NCI-H1105 (cell line): ENCODE data around the gene ABI1.
"Not testable (repeated sequence)": the region's sequence is repeated elsewhere in the genome, so short reads cannot be mapped to it uniquely, and the experiment has no call there.

ENCODE experiments used
- DNase-seq: peaks from one replicate; lab custom pipeline; 2025; lab: John Stamatoyannopoulos, UW

The ABI1 gene

GRCh38 chr10:26860443-26861204 is at the start of gene ABI1:
TSS of gene ABI1 (minus strand) at chr10:26860958. CDS start at chr10:26860863, 95 bp downstream.
- DNase-seq: peak; percentile 92

GRCh38 chr10:26909753-26910152 is 49.0 kb upstream of the ABI1 start:
- no peak for DNase-seq

DNA sequence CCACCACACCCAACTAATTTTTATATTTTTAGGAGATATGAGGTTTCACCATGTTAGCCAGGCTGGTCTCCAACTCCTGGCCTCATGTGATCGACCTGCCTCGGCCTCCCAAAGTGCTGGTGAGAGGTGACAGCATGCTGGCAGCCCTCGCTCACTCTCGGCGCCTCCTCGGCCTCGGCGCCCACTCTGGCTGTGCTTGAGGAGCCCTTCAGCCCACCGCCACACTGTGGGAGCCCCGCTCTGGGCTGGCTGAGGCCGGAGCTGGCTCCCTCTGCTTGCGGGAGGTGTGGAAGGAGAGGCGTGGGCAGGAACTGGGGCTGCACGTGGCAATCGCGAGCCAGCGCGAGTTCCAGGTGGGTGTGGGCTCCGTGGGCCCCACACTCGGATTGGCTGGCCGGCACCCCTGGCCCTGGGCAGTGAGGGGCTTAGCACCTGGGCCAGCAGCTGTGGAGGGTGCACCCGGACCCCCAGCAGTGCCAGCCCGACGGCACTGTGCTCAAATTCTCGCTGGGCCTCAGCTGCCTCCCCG is 44.6 kb upstream of the ABI1 start:
- DNase-seq: not testable (repeated sequence)

DNA sequence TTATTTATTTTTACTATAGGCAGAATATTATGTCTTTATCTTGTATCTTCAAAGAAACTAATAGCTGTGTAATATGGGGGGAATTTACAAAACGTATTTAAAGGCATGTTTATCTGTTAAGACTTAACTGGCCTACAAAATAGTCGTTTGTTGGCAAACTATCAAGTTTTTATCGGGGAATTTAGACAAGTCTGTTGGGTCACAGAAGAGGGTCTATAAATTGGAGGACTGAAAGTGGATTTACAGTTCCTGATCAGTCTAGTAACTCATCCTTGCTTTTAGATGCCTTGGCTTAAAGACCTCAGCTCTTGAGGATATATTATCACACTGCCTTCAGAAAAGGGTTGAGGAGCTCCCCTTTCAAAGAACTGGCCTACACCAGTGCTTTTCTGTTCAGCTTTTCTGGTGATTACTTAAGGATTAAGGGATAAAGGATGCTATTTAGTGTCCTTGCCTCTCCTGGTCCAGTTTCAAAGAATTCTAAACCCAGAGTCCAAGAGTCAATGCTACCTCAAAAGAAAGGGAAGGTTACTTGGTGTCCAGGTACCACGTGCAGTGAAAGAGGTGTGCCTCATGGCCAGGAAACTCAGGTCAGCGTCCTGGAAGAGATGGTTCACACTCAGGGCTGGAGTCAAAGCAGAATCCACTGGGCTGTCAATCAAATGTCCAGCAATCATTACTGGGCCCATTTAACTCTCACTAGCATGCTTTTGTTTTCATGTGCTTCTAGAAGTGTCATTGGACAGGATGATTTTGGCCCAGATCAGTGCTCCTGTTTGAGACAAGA is 42.9 kb upstream of the ABI1 start:
- no peak for DNase-seq

DNA sequence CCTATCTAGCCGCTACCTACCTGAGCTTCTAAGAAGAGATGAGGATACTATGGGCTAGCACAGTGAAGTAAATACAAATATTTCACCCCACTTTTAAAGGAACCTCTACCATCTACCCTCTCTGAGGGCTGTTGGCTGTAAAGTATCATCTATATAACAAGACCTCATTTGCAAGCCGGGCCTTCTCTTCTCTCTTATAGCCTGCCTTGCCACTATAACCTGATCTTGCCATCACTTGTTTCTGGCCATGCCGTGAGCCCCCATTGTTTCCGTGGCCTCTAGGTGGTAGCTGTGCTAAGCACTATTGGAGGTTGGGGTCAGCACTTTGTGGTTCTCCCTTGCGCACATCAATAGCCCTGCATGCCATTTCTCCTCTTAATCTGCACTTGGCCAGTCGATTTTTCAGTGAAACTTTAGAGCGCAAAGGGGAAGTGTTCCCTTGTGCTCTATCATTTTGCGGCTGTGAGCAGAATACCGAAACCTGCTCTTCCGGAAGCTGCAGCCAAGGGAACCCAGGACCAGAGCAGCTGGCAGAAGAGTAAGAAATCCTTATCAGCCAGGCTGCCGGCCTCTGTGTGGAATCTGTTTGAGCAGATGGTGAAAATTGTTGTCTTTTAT is 31.7 kb upstream of the ABI1 start:
- DNase-seq: not testable (repeated sequence)

- no peak for DNase-seq
Measured at GRCh38 chr10:26890956-26891355, 30.2 kb upstream of the ABI1 start.

GRCh38 chr10:26887611-26888215 is 27.0 kb upstream of the ABI1 start:
- no peak for DNase-seq

DNA sequence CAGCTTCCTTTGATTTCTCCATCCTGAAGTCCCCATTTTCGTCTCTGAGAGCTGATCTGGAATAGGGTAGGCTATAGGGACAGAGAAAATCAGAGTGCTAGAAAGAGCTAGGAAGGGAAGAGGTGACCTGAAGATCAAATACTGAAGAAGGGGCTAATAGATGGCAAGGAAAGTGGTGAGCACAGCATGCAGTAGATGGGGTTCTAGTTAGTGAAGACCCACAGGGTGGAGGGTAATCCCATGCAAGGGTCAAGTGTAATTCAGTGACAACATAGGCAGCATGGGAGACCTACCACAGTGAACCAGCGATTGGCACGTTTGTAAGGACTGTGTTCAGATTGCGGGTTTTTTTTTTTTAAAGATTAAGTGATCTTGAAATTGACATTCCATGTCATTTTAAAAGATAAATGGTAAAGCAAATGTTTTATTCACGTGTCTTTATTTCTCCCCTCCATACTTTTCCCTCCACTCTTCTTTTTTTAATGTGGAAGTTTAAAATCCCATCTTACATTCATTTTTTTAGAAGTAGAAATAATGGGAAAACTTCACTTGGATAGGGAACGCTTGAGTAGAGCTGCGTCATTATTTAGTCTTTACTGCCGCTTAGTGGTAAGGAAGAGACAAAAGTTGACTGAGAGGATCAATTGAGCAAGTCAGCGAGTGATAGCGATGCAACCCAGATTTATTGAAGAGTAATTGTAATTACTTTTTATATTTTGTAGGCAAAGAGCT is 21.0 kb upstream of the ABI1 start:
- DNase-seq: peak; percentile 12

GRCh38 chr10:26879744-26880143 is 19.0 kb upstream of the ABI1 start:
- peak; percentile 49 for DNase-seq

DNA sequence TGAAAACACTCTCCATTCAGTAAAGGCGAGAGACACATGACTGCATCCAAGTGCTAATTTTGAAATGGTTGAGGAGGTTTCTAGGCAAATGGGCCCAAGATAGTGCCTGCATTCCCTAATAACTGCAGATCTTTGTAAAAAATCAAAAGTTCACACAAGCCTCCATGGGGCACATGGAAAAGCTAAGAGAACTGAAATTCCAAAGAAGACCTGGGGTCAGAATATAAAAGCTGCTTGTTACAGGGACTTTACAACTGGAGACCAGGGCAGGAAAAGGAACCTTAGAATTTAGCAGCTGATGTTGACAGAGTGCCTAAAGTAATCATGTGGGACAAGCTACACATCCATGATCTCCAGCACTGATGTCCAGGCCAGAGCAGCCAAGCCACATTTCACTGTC is 10.0 kb upstream of the ABI1 start:
- no peak for DNase-seq

DNA sequence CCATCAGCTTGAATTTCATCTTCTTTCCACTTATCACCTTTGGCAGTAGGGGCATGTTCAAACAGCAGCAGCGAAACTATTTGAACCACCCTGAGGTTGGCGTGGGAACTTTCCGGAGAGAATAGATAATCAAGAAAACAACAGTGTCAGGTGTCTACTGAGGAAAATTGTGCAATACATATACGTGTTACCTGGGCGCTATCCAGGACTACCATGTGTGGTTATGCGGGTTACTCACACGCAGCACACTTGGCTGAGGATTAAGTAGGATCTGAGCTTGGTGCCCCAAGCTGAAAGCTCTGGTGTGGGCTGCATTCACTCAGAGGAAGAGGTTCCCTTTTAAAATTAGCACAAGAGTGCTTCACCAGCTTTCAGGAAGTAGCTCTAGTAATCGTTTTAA is 8.8 kb upstream of the ABI1 start:
- no peak for DNase-seq

- no peak for DNase-seq
Measured at GRCh38 chr10:26863351-26864076, 2.8 kb upstream of the ABI1 start.

GRCh38 chr10:26861205-26861998 is 644 bp upstream of the ABI1 start:
- no peak for DNase-seq

DNA sequence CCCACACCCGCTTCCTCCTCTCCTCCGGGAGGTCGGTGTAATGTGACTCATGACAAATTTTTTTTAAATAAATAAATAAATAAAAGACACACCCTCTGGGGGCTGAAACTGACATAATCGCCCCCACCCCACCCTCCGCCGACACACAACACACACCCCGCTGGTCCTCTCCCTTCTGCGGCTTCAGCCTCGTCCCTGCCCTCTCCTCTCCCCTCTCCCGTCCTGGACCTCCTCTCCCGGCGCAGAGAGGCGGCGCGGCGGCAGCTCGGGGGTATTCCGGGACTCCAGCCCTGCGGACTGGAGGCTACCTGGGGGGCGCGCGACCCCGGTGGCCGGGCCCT is 686 bp downstream of the ABI1 start:
- no peak for DNase-seq

GRCh38 chr10:26859241-26860101 is 1.3 kb downstream of the ABI1 start:
- no peak for DNase-seq

DNA sequence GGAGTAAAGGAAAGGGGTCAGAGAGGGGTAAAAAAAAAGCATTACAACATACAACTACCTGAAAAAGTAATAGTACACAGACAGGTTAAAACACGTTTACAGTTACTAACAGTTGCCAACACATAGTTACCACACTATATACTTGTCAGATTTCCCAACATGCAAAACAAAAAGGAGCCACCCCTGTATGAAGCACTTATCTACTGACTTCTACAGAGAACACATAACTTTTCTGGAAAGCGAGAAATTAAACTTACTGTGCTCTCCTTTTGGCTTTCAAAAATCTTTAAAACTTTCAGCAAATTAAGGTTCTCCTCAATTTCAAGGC is 2.1 kb downstream of the ABI1 start:
- DNase-seq: no peak

DNA sequence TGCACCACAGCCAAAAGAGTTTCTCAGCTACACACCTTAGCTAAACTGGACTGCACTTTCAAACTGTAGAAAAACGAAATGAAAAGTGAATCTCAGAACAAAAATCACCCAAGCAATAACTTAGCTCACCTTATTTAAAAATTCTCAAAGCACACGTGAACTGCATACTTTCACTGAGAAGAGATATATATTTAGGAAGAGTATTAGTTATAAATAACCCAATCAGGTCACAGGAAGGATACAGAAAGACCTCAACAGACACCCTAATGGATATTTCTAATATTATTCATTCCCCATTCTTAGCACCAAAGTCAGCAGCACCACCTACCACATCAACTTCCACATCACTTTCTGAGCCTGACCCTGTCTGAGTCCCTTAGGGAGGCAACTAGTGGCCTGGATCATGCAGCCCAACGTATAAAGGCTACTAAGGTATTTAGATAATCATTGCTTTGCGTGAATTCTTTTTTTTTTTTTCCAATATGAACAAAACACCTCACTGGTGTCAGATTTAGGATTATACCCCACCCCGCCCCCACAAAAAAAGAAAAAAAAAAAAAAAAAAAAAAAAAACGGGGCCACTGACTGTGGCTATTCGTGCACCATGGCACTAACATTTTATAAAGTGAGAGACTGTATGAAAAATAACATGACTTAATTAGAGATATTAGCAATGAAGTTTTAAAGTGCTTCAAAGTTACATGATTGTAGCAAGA is 2.6 kb downstream of the ABI1 start:
- no peak for DNase-seq

DNA sequence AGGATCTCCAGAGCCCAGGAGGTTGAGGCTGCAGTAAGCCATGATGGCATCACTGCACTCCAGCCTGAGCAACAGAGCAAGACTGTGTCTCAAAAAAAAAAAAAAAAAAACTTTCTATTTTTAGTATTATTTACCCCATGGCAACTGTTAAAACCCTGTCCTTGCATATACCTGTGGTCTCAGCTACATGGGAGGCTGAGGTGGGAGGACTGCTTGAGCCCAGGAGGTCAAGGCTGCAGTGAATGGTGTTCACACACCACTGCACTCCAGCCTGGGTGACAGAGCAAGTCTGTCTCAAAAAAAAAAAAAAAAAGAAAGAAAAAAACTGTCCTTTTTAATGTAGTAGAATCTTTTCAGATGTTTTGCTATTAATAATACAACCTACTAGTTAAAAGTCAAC is 3.2 kb downstream of the ABI1 start:
- not testable (repeated sequence) for DNase-seq

GRCh38 chr10:26855186-26855585 is 5.6 kb downstream of the ABI1 start:
- no peak for DNase-seq
